Measurements from ENCODE around the gene LZTR1. TPM values are rescaled to one million over a fixed set of nuclear protein-coding genes. Genes with fewer than 3 reads are reported as not detected.
A peak's percentile ranks its signal among the peaks of the same experiment; 100 is the strongest.
"Not testable (repeated sequence)": the region's sequence is repeated elsewhere in the genome, so short reads cannot be mapped to it uniquely, and the experiment has no call there.

Gene LZTR1
- total RNA-seq, 1 donor from 2014 or later: 51.6 TPM

GRCh38 chr22:21047035-21047661, 65.1 kb downstream of the LZTR1 start:
- H3K9me3 ChIP-seq: no peaks in the 10 kb centered on the region
- peaks cover 13% of the 10 kb centered on the region for H3K4me1 ChIP-seq
- no peak for TF ChIP-seq CTCF (IDR thresholded peaks at IDR 0.05)
- intact Hi-C loops (cut with DNase I): no loop called here
- ATAC-seq (no peak), DNase-seq (peak; percentile 28)
- no peak overlapping the region for H3K27ac ChIP-seq
- no peak overlapping the region for H3K4me3 ChIP-seq
- H3K27me3 ChIP-seq (ENCODE audit: low read depth): peaks cover 3% of the 10 kb centered on the region
- no peaks in the 10 kb centered on the region for H3K36me3 ChIP-seq

- H3K27me3 ChIP-seq (ENCODE audit: low read depth): peaks cover 3% of the 10 kb centered on the region
- ATAC-seq: no peak
- no peaks in the 10 kb centered on the region for H3K36me3 ChIP-seq
- H3K9me3 ChIP-seq: no peaks in the 10 kb centered on the region
- H3K4me1 ChIP-seq: peaks cover 13% of the 10 kb centered on the region
- TF ChIP-seq CTCF (IDR thresholded peaks at IDR 0.05): no peak
- no peak overlapping the region for H3K4me3 ChIP-seq
- H3K27ac ChIP-seq: no peak overlapping the region
- peak; percentile 40 for DNase-seq
- intact Hi-C loops (cut with DNase I): no loop called here
Measured at GRCh38 chr22:21047730-21048129, 65.6 kb downstream of the LZTR1 start.

- ATAC-seq; H3K4me3 ChIP-seq; H3K27ac ChIP-seq; intact Hi-C loops (cut with DNase I); H3K9me3 ChIP-seq; H3K36me3 ChIP-seq; H3K27me3 ChIP-seq (ENCODE audit: low read depth): not testable (repeated sequence)
- H3K4me1 ChIP-seq: peaks cover 13% of the 10 kb centered on the region
- peak; percentile 18 for DNase-seq
Measured at GRCh38 chr22:21048448-21048847, 66.4 kb downstream of the LZTR1 start.

Small RNA genes within 50 kb of the gene (microRNA-seq; reads per million reads assigned to microRNA genes)
- not detected for gene MIR649 (ENCODE audit: borderline number of aligned reads)

Other genes starting within 250 kb of the LZTR1 start
- gene SERPIND1, start 208.2 kb upstream of the LZTR1 start, total RNA-seq: 0.24 TPM
- gene PI4KA, start 123.5 kb upstream of the LZTR1 start, total RNA-seq: 109 TPM
- gene SNAP29, start 123.3 kb upstream of the LZTR1 start, total RNA-seq: 22.5 TPM
- gene CRKL, start 64.9 kb upstream of the LZTR1 start, total RNA-seq: 53.5 TPM
- 12.3 TPM for gene AIFM3, start 15.0 kb upstream of the LZTR1 start, total RNA-seq
- 24.3 TPM for gene THAP7, start 19.8 kb downstream of the LZTR1 start, total RNA-seq
- gene P2RX6, start 32.9 kb downstream of the LZTR1 start, total RNA-seq: 2.1 TPM
- 0.47 TPM for gene SLC7A4, start 50.3 kb downstream of the LZTR1 start, total RNA-seq
- 3.6 TPM for gene LRRC74B, start 63.6 kb downstream of the LZTR1 start, total RNA-seq